Measurements from ENCODE around the gene MTUS2.

DNA sequence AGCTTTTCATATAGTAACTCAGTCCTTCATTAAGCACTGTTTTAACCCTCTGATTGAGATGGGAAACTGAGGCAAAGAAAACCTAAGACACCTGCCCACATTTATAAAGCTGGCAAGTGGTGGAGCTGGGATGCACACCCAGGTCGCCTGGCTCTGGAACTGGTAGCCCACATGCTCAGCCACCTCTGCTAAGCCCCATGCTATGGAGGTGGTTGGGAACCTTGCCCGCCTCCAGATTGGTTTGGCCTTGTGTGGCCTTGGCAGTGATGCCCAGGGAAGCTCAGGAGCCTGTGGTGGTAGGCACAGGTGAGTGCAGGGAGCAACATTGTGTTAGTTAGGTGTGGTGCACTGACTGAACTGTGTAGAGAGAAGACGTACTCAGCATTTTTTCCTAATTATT, 370.2 kb downstream of the MTUS2 start:
- TF ChIP-seq CTCF (IDR thresholded peaks at IDR 0.05; ENCODE audit: insufficient read depth, low read length) (no peak), POLR2AphosphoS5 (IDR thresholded peaks at IDR 0.05; ENCODE audit: low read depth) (no peak), SPI1 (IDR thresholded peaks at IDR 0.05; ENCODE audit: borderline replicate concordance, low read depth) (no peak), GABPA (IDR thresholded peaks at IDR 0.05; ENCODE audit: low read depth) (no peak)
- TF ChIP-seq, protein P1, sequence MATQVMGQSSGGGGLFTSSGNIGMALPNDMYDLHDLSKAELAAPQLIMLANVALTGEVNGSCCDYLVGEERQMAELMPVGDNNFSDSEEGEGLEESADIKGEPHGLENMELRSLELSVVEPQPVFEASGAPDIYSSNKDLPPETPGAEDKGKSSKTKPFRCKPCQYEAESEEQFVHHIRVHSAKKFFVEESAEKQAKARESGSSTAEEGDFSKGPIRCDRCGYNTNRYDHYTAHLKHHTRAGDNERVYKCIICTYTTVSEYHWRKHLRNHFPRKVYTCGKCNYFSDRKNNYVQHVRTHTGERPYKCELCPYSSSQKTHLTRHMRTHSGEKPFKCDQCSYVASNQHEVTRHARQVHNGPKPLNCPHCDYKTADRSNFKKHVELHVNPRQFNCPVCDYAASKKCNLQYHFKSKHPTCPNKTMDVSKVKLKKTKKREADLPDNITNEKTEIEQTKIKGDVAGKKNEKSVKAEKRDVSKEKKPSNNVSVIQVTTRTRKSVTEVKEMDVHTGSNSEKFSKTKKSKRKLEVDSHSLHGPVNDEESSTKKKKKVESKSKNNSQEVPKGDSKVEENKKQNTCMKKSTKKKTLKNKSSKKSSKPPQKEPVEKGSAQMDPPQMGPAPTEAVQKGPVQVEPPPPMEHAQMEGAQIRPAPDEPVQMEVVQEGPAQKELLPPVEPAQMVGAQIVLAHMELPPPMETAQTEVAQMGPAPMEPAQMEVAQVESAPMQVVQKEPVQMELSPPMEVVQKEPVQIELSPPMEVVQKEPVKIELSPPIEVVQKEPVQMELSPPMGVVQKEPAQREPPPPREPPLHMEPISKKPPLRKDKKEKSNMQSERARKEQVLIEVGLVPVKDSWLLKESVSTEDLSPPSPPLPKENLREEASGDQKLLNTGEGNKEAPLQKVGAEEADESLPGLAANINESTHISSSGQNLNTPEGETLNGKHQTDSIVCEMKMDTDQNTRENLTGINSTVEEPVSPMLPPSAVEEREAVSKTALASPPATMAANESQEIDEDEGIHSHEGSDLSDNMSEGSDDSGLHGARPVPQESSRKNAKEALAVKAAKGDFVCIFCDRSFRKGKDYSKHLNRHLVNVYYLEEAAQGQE (IDR thresholded peaks at IDR 0.05; ENCODE audit: insufficient replicate concordance, low read depth) = no peak

All from HL-60 (cell line).